B cell (primary cell): ENCODE results near the gene SIL1.

ENCODE experiments used
- EZH2 ChIP-seq: IDR thresholded peaks from 2 replicates; pipeline ENCODE4 v1.6.1; 2012; ENCODE audit warnings: borderline replicate concordance, low read depth, mild to moderate bottlenecking, moderate library complexity, low read length; ENCODE audit not compliant: insufficient read depth, poor library complexity, severe bottlenecking
- TF ChIP-seq, protein P1 (sequence below): fragments of 200-600 bp; IDR thresholded peaks from one replicate; pipeline ENCODE4 v1.8.0; 2022; ENCODE audit warnings: antibody characterized with exemption, mild to moderate bottlenecking

DNA sequence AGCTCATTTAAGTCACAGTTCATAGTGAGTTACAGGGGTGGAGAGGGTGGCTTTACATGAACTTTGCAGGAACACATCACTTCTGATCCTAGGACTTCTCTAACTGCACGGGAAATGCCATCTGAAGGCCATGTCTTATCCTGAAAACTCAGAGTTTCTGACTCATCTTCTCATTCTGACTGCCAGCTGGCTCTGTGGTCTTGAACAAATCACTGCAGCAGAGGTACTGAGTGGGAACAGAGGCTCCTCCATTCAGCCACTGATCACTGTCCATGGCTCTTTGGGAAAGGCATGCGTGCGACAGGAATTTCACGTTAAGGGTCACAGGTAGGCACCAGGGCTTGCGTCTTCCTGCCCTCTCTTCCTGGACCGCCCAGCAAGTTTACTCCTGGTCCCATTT, 208.4 kb downstream of the SIL1 start:
- TF ChIP-seq, protein P1, sequence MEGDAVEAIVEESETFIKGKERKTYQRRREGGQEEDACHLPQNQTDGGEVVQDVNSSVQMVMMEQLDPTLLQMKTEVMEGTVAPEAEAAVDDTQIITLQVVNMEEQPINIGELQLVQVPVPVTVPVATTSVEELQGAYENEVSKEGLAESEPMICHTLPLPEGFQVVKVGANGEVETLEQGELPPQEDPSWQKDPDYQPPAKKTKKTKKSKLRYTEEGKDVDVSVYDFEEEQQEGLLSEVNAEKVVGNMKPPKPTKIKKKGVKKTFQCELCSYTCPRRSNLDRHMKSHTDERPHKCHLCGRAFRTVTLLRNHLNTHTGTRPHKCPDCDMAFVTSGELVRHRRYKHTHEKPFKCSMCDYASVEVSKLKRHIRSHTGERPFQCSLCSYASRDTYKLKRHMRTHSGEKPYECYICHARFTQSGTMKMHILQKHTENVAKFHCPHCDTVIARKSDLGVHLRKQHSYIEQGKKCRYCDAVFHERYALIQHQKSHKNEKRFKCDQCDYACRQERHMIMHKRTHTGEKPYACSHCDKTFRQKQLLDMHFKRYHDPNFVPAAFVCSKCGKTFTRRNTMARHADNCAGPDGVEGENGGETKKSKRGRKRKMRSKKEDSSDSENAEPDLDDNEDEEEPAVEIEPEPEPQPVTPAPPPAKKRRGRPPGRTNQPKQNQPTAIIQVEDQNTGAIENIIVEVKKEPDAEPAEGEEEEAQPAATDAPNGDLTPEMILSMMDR: no peak
- TF ChIP-seq EZH2: no peak
